ENCODE results near the gene ETV3.

The ETV3 gene

GRCh38 chr1:157097692-157098091, 40.5 kb downstream of the ETV3 start:
- in situ Hi-C loops (cut with MboI; ENCODE audit: low sequenced_read_pairs) = loop anchor here (10.0 kb wide), 1 partner anchor 67 kb away; no protein-coding TSS in a partner anchor

GRCh38 chr1:157096881-157097280, 41.3 kb downstream of the ETV3 start:
- in situ Hi-C loops (cut with MboI; ENCODE audit: low sequenced_read_pairs) = loop anchor here (10.0 kb wide), 1 partner anchor 68 kb away; no protein-coding TSS in a partner anchor

DNA sequence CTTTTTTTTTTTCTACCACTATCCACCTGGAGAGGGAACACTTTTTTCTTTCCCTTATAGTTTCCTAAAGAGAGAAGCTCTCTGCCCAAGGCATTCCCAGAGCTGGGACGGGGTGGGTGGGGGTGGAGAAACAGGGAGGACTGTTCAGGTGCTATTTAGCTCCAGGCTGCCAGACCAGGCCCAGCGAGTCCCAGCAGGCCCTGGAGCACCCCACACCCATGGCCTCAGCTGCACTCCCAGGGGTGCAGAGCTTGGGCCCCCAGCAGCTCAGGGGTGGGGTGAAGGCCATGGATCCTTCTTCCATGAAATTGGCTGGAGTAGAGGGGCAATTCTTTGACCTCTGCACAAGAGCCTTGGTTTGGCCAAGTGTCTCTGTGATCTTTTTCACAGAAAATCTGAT, 42.6 kb downstream of the ETV3 start:
- in situ Hi-C loops (cut with MboI; ENCODE audit: low sequenced_read_pairs) = loop anchor here (10.0 kb wide), 1 partner anchor 69 kb away; no protein-coding TSS in a partner anchor

- in situ Hi-C loops (cut with MboI; ENCODE audit: low sequenced_read_pairs) = loop anchor here (10.0 kb wide), 1 partner anchor 70 kb away; no protein-coding TSS in a partner anchor
These were observed 43.1 kb downstream of the ETV3 start for GRCh38 chr1:157095091-157095490.

DNA sequence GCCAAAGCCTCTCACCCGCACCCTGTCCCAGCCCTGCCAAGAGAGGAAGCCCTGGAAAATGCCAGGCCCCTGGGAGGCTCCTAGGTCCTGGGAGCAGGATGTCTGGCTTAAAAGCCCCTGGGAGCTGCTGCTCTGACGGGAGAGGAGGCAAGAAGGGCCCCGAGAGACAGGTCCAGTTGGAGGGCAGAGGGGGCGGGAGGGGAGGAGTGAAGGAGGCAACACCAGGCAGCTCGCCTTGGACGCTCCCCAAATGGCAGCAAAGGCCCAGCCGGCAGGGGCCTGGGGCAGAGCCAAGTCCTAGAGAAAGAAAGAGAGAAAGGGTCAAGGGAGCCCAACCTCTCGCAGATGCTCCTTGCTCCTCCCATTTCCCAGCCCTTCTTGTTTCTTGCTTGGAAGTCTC, 45.4 kb downstream of the ETV3 start:
- in situ Hi-C loops (cut with MboI; ENCODE audit: low sequenced_read_pairs) = loop anchor here (10.0 kb wide), 1 partner anchor 72 kb away; no protein-coding TSS in a partner anchor

DNA sequence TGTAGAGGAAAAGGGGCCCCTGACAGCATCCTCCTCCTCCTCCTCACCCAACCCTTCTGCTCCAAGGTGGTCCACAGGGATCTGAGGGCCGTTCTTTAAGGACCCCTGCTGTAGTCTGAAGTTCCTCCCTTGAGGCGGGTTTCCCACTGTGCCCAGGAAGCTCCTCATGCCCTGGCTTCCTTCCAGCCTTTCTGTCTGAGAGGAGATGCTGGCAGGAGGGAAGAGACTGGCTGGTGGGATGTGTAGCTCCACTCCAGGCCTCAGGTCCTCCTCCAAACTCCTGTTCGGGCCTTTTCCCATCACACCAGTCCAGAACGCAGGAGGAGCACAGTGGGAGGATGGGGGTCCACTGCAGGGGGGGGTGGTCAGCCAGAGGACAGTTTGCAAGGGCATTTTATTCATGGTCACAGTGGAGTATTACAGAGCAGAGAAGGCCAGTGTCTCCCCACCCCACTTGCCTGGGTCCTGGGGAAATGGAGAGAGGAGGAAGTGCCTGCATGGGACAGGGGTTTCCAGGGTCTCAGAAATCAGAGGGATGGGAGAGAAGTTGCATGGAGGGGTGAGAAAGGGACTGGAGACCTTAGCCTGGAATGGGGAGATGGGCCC, 46.4 kb downstream of the ETV3 start:
- in situ Hi-C loops (cut with MboI; ENCODE audit: low sequenced_read_pairs) = loop anchor here (10.0 kb wide), 1 partner anchor 73 kb away; no protein-coding TSS in a partner anchor

GRCh38 chr1:157091186-157091585, 47.0 kb downstream of the ETV3 start:
- in situ Hi-C loops (cut with MboI; ENCODE audit: low sequenced_read_pairs) = loop anchor here (10.0 kb wide), 1 partner anchor 74 kb away; no protein-coding TSS in a partner anchor

- in situ Hi-C loops (cut with MboI; ENCODE audit: low sequenced_read_pairs) = loop anchor here (10.0 kb wide), 1 partner anchor 74 kb away; no protein-coding TSS in a partner anchor
These were observed 47.4 kb downstream of the ETV3 start for GRCh38 chr1:157090771-157091170.

- in situ Hi-C loops (cut with MboI; ENCODE audit: low sequenced_read_pairs) = loop anchor here (10.0 kb wide), 1 partner anchor 75 kb away; no protein-coding TSS in a partner anchor
These were observed 48.0 kb downstream of the ETV3 start for GRCh38 chr1:157090196-157090647.

DNA sequence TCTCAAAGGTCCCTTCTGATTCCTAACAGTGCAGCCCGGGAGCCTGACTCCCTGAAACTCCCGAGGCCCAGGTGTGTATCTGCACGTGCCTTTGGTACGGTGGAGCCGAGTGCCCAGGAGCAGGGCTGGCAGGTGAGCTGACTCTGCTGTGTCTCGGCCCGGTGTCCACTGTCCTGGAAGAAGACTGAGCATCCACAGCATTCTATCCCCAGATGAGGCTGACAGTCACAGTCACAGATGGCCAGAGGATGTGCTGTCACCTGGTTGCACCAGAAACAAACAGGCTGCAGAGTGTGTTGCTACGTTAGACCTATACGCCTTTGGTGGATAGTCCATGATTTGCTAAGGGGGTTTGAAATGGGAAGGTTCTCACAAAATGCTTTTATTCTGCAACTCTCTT, 48.4 kb downstream of the ETV3 start:
- in situ Hi-C loops (cut with MboI; ENCODE audit: low sequenced_read_pairs) = loop anchor here (10.0 kb wide), 1 partner anchor 75 kb away; no protein-coding TSS in a partner anchor

- in situ Hi-C loops (cut with MboI; ENCODE audit: low sequenced_read_pairs) = no loop called here
These were observed 49.6 kb downstream of the ETV3 start for GRCh38 chr1:157088607-157089006.

DNA sequence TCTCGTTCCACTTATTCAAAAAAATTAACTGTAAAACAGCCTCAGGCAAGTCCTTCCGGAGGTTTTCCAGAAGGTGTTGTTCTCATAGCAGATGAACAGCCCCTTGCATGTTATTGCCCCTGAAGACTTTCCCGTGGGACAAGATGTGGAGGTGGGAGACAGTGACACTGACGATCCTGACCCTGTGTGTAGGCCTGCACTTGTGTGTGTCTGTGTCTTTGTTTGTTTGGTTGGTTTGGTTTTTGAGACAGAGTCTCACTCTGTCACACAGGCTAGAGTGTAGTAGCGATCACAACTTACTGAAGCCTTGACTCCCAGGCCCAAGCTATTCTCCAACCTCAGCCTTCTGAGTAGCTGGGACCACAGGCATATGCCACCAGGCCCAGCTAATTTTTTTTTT, 51.2 kb downstream of the ETV3 start:
- in situ Hi-C loops (cut with MboI; ENCODE audit: low sequenced_read_pairs) = no loop called here

GRCh38 chr1:157086299-157086698, 51.9 kb downstream of the ETV3 start:
- in situ Hi-C loops (cut with MboI; ENCODE audit: low sequenced_read_pairs) = no loop called here

GRCh38 chr1:157085421-157085820, 52.8 kb downstream of the ETV3 start:
- in situ Hi-C loops (cut with MboI; ENCODE audit: low sequenced_read_pairs) = no loop called here

DNA sequence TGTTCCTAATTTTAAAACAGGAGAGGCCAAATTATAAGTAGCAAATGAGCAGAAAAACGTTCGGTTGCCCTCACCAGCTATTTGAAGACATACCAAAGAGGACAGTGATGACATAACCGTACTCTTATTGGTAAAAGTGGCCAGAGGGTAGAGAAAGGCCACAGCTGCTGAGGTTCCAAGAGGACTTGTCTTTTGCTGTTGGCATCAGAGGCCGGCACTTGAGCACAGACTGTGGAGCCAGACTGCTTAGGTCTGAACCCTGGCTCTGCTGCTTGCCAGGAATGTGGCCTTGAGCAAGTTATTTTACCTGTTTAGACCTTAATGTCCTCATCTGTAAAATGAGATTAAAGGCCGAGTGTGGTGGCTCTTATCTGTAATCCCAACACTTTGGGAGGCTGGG, 53.5 kb downstream of the ETV3 start:
- in situ Hi-C loops (cut with MboI; ENCODE audit: low sequenced_read_pairs) = no loop called here

DNA sequence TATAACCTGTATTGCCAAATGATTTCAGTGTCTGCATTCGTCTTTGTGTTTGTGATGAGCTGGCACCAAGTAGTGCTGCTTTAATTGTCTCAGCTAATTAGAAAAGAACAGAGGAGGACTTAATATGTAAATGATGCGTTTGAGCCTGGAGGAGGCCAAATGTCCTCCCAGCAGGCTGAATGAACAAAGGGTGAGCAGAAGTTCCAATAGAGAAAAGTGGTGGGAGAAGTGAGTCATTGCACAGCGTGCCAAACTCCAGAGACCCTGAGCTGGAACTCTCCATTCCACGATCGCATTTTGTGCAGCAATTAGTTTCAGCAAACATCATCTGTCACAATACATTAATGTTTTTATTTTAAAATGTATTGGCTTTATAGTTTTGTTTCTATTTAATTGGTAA, 56.5 kb downstream of the ETV3 start:
- in situ Hi-C loops (cut with MboI; ENCODE audit: low sequenced_read_pairs) = no loop called here

DNA sequence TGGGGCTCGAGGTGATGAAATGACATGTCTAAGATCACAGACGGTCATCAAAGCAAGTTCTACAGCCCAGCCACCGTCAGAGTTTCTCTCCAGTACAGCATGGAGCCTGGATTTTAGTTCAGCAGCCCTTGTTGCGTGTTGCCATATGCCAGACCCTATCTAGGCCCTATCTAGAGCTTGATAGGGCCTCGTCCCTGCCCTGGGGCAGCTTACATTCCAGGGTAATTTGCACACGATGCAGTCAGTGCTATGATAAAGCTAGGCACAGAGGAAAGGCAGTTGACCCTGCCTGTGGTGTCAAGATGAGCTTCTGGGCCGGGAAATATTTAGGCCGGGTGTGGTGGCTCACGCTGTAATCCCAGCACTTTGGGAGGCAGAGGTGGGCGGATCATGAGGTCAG, 57.5 kb downstream of the ETV3 start:
- in situ Hi-C loops (cut with MboI; ENCODE audit: low sequenced_read_pairs) = no loop called here

- in situ Hi-C loops (cut with MboI; ENCODE audit: low sequenced_read_pairs) = no loop called here
These were observed 60.8 kb downstream of the ETV3 start for GRCh38 chr1:157077394-157077793.

GRCh38 chr1:157073944-157074685, 64.1 kb downstream of the ETV3 start:
- in situ Hi-C loops (cut with MboI; ENCODE audit: low sequenced_read_pairs) = no loop called here

Measured in HL-60/S4 treated with retinoic acid at 250 ng/mL for 4 days and 3 days (cell line).